ENCODE data around the gene CSRP1. TPM values are rescaled to one million over a fixed set of nuclear protein-coding genes. Genes with fewer than 3 reads are reported as not detected.

CSRP1 gene
- total and polyA plus RNA-seq, 4 experiments from 2014 or later: 34.2 to 79.3 (median 55.3) TPM

DNA sequence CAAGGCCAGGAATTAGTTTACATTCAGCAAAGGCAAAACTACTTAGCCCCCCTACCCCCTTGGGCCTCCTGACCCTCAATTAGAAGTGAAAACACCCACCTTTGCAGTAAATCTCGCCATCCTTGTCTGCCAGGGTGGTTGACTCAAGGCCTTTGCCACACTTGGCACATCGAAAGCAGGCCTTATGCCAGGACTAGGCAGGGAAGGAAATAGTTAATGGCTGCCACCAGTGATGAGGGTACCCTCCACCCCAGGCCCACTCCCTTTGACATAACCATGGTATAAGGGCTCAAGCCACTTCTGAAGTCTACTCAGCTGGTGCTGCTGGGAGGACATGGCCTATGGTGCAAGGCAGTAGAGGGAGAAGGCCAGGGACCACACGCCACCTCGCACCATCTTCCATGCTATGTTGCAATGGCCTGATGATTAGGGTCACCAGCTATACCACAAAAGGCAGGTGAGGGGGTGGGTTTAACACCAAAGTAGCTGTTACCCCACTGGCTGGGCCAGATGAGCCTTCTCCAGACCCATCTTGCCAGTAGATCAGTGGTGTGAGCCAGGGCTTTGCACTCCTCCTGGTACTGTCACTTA is 21.6 kb downstream of the CSRP1 start:
- Mint-ChIP-seq H3K9me3 (peaks cover 0 to 2% (median 0%) of the 10 kb centered on the region in 8 donors), H3K27me3 (peaks cover 0 to 6% of the 10 kb centered on the region in 2 donors), H3K4me1 (peaks cover 5 to 23% (median 16%) of the 10 kb centered on the region in 4 donors), H3K27ac (peak overlapping the region in 1 of 7 donors; percentile 35), H3K4me3 (no peak overlapping the region), H3K36me3 (peaks cover 17 to 56% of the 10 kb centered on the region in 2 donors)
- H3K27ac ChIP-seq (ENCODE audit: low read depth, low read length): no peak overlapping the region
- DNase-seq: no peak
- H3K4me1 ChIP-seq (ENCODE audit: insufficient read depth, low read length): peaks cover 19% of the 10 kb centered on the region
- H3K27me3 ChIP-seq (ENCODE audit: insufficient read depth, low read length): peaks cover 5% of the 10 kb centered on the region
- ChIA-PET POLR2A (ENCODE audit: partially characterized antibody) (no interaction called here), CTCF (ENCODE audit: partially characterized antibody) (interaction anchor here (0.6 to 22.2 kb wide), 5 partner anchors 24 to 568 kb away, joined by 3 to 714 read pairs (median 3); partner anchors contain the start of gene CSRP1)
- H3K36me3 ChIP-seq (ENCODE audit: insufficient read depth, low read length): peaks cover 13% of the 10 kb centered on the region
- no peak overlapping the region for H3K4me3 ChIP-seq (ENCODE audit: low read length in 2 of 2)
- intact Hi-C loops (cut with micrococcal nuclease): no loop called here
- H3K9me3 ChIP-seq (ENCODE audit: control insufficient read depth in 1 of 2, low read length in 2 of 2): no peaks in the 10 kb centered on the region

DNA sequence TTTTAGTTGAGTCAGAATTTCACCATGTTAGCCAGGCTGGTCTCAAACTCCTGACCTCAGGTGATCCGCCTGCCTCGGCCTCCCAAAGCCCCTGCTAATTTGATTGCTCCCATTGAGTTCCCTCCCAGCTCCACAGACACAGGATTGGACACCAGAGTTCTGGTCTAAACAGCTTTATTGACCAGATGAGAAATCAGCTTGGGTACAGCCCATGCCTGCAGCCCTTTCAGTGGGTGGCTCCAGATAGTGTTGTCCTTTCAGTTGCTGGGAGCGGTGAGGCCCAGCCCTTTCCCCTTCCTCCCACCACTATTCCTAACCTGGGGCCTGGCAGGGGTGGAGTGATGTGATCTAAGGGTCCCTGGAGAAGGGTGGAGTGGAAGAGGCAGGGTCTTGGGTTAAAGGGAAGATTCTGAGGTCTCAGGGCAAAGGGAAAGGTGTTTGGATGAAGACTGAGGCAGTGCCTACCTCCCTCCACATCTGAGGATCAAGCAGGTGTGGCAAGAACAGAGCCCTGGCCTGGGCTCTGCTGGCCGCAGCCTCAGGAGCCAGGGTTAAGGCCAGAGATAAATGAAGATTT is 23.5 kb downstream of the CSRP1 start:
- H3K27ac Mint-ChIP-seq: peak overlapping the region in 4 of 7 donors; percentile 25 to 77 (median 56)
- intact Hi-C loops (cut with micrococcal nuclease): no loop called here

DNA sequence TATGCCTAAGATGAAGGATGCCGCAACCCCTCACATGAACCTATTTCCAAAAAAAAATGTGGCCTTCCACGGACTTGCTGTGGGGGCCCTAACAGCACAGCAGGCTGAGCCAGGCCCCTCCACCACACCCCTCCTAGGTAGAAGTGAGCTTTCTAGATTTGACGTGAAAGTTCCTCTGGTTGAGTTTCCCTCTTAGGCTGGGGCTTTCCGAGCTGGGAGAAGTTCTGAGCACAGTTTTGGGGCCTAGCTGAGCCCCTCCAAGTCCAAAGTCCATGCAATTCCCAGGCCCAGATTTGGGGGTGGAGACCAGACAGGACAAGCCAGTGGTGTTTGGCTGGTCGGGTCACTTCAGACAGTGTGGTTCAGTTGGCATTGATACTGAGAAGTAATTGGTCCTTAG is 24.2 kb downstream of the CSRP1 start:
- H3K27me3 ChIP-seq (ENCODE audit: insufficient read depth, low read length): peaks cover 5% of the 10 kb centered on the region
- Mint-ChIP-seq H3K9me3 (peaks cover 0 to 2% (median 0%) of the 10 kb centered on the region in 8 donors), H3K4me1 (peaks cover 5 to 29% (median 19%) of the 10 kb centered on the region in 4 donors), H3K4me3 (peak overlapping the region in 2 of 8 donors; percentile 24 to 36), H3K27me3 (peaks cover 0 to 6% of the 10 kb centered on the region in 2 donors), H3K27ac (peak overlapping the region in 3 of 7 donors; percentile 42 to 66 (median 62)), H3K36me3 (peaks cover 5 to 34% of the 10 kb centered on the region in 2 donors)
- ChIA-PET CTCF (ENCODE audit: partially characterized antibody) (interaction anchor here (0.8 to 22.2 kb wide), 14 partner anchors 8 to 265 kb away, joined by 3 to 714 read pairs (median 6); partner anchors contain the start of genes CSRP1 and PHLDA3), POLR2A (ENCODE audit: partially characterized antibody) (interaction anchor here (1.4 to 4.8 kb wide), 3 partner anchors 19 to 30 kb away, joined by 4 to 41 read pairs (median 40); partner anchors contain the start of gene CSRP1)
- H3K36me3 ChIP-seq (ENCODE audit: insufficient read depth, low read length): peaks cover 4% of the 10 kb centered on the region
- no peaks in the 10 kb centered on the region for H3K9me3 ChIP-seq (ENCODE audit: control insufficient read depth in 1 of 2, low read length in 2 of 2)
- intact Hi-C loops (cut with micrococcal nuclease): loop anchor here (1.0 kb wide), 2 partner anchors 25 to 31 kb away; partner anchors contain the start of gene CSRP1
- no peak for DNase-seq
- H3K4me1 ChIP-seq (ENCODE audit: insufficient read depth, low read length): peaks cover 25% of the 10 kb centered on the region
- H3K27ac ChIP-seq (ENCODE audit: low read depth, low read length): no peak overlapping the region
- H3K4me3 ChIP-seq (ENCODE audit: low read length in 2 of 2): no peak overlapping the region

More for the DNA sequence above, 23.5 kb downstream of the CSRP1 start:
- ChIA-PET CTCF (ENCODE audit: partially characterized antibody) (interaction anchor here (0.8 to 22.2 kb wide), 8 partner anchors 8 to 50 kb away, joined by 3 to 714 read pairs (median 8); partner anchors contain the start of gene CSRP1), POLR2A (ENCODE audit: partially characterized antibody) (interaction anchor here (1.1 to 4.8 kb wide), 3 partner anchors 22 to 29 kb away, joined by 4 to 41 read pairs (median 40); partner anchors contain the start of gene CSRP1)
- peaks cover 5 to 29% (median 19%) of the 10 kb centered on the region in 4 donors for H3K4me1 Mint-ChIP-seq
- peaks cover 0 to 6% of the 10 kb centered on the region in 2 donors for H3K27me3 Mint-ChIP-seq
- H3K9me3 ChIP-seq (ENCODE audit: control insufficient read depth in 1 of 2, low read length in 2 of 2): no peaks in the 10 kb centered on the region
- H3K27ac ChIP-seq (ENCODE audit: low read depth, low read length): no peak overlapping the region
- H3K4me3 ChIP-seq (ENCODE audit: low read length in 2 of 2): no peak overlapping the region
- no peak overlapping the region for H3K4me3 Mint-ChIP-seq
- H3K36me3 ChIP-seq (ENCODE audit: insufficient read depth, low read length): peaks cover 4% of the 10 kb centered on the region
- peaks cover 25% of the 10 kb centered on the region for H3K4me1 ChIP-seq (ENCODE audit: insufficient read depth, low read length)
- peaks cover 0 to 2% (median 0%) of the 10 kb centered on the region in 8 donors for H3K9me3 Mint-ChIP-seq
- peaks cover 12 to 41% of the 10 kb centered on the region in 2 donors for H3K36me3 Mint-ChIP-seq
- H3K27me3 ChIP-seq (ENCODE audit: insufficient read depth, low read length): peaks cover 5% of the 10 kb centered on the region
- DNase-seq: no peak

DNA sequence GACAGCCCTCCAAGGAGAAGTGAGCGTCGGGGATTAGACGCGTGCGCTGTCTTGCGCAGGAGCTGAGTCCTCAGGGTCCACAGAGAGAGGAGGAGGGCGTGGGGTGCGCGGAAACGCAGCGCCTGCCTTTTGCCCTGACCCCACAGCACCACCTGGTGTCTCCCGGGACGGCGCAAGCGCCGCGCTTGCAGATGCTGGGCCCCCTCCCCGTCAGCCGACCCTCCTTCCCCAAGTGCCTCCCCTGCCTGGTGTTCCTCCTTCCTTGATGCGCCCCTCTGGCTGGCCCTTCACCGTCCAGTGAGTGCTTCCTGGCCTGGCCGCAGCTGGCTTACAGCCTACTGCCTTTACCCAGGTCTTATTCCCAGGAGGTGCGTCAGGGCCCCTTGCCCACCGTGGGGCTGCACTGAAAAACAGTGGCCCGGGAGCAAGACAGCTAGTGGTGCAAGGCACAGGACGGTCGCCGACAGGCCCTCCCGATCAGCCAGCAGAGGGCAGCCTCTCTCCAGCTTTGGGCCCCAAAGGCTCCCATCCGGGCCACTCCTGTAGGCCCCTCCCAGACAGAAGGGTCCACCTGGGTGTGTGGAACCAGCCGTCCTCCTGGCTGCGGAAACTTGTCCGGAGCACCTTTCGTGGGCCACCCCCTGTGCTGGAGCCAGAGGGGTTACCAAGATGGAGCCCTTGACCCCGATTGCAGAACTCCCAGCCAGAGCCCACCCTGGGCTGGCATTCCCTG is 25.0 kb downstream of the CSRP1 start:
- peak overlapping the region in 5 of 7 donors; percentile 42 to 74 (median 65) for H3K27ac Mint-ChIP-seq
- peaks cover 4% of the 10 kb centered on the region for H3K36me3 ChIP-seq (ENCODE audit: insufficient read depth, low read length)
- DNase-seq: peak; percentile 75 to 80 (median 77)
- intact Hi-C loops (cut with micrococcal nuclease): loop anchor here (1.0 kb wide), 3 partner anchors 25 to 34 kb away; partner anchors contain the start of gene CSRP1
- H3K9me3 ChIP-seq (ENCODE audit: control insufficient read depth in 1 of 2, low read length in 2 of 2): no peaks in the 10 kb centered on the region
- H3K4me3 ChIP-seq (ENCODE audit: low read length in 2 of 2): peak overlapping the region; percentile 52
- POLR2A ChIA-PET (ENCODE audit: partially characterized antibody): interaction anchor here (1.2 to 4.8 kb wide), 4 partner anchors 12 to 30 kb away, joined by 3 to 41 read pairs (median 22); partner anchors contain the start of gene CSRP1
- H3K27me3 Mint-ChIP-seq: peaks cover 2 to 6% of the 10 kb centered on the region in 2 donors
- peaks cover 3 to 28% of the 10 kb centered on the region in 2 donors for H3K36me3 Mint-ChIP-seq
- peaks cover 25% of the 10 kb centered on the region for H3K4me1 ChIP-seq (ENCODE audit: insufficient read depth, low read length)
- H3K27me3 ChIP-seq (ENCODE audit: insufficient read depth, low read length): peaks cover 5% of the 10 kb centered on the region
- no peak overlapping the region for H3K27ac ChIP-seq (ENCODE audit: low read depth, low read length)
- peaks cover 5 to 29% (median 19%) of the 10 kb centered on the region in 4 donors for H3K4me1 Mint-ChIP-seq
- CTCF ChIA-PET (ENCODE audit: partially characterized antibody): interaction anchor here (0.6 to 22.2 kb wide), 23 partner anchors 8 to 338 kb away, joined by 3 to 714 read pairs (median 4); partner anchors contain the start of genes CSRP1 and PHLDA3
- peak overlapping the region; percentile 75 to 86 (median 83) for H3K4me3 Mint-ChIP-seq
- peaks cover 0 to 2% (median 0%) of the 10 kb centered on the region in 8 donors for H3K9me3 Mint-ChIP-seq

DNA sequence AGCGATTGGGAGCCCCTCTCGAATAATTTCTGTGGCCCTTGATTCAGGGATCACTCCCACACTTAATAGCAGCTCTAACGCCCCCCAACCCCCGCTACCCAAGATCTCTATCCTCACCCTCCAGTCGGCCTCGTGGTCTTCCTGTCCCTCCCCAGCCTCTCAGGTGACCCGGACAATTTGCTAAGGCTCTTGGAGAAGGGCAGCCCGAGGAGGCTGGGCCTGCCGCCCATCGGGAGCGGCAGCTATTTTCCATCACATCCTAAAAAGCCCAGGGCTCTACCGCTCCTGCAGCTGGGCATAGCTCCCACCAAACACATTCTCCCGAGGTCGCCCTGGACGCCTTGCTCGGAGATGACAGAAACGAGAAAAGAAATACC is 25.9 kb downstream of the CSRP1 start:
- H3K27ac ChIP-seq (ENCODE audit: low read depth, low read length): no peak overlapping the region
- H3K9me3 ChIP-seq (ENCODE audit: control insufficient read depth in 1 of 2, low read length in 2 of 2): no peaks in the 10 kb centered on the region
- Mint-ChIP-seq H3K9me3 (peaks cover 0 to 2% (median 0%) of the 10 kb centered on the region in 8 donors), H3K27me3 (peaks cover 4 to 11% of the 10 kb centered on the region in 2 donors), H3K4me1 (peaks cover 5 to 29% (median 19%) of the 10 kb centered on the region in 4 donors), H3K27ac (peak overlapping the region in 3 of 7 donors; percentile 18 to 83 (median 52)), H3K36me3 (peaks cover 3 to 22% of the 10 kb centered on the region in 2 donors), H3K4me3 (peak overlapping the region; percentile 75 to 86 (median 82))
- peaks cover 5% of the 10 kb centered on the region for H3K27me3 ChIP-seq (ENCODE audit: insufficient read depth, low read length)
- H3K36me3 ChIP-seq (ENCODE audit: insufficient read depth, low read length): peaks cover 4% of the 10 kb centered on the region
- CTCF ChIA-PET (ENCODE audit: partially characterized antibody): interaction anchor here (0.5 to 22.2 kb wide), 18 partner anchors 9 to 88 kb away, joined by 3 to 714 read pairs (median 4); partner anchors contain the start of gene CSRP1
- intact Hi-C loops (cut with micrococcal nuclease): loop anchor here (1.0 kb wide), 1 partner anchor 33 kb away; no protein-coding TSS in a partner anchor
- POLR2A ChIA-PET (ENCODE audit: partially characterized antibody): interaction anchor here (1.2 to 4.8 kb wide), 3 partner anchors 13 to 31 kb away, joined by 3 to 41 read pairs (median 40); partner anchors contain the start of gene CSRP1
- H3K4me1 ChIP-seq (ENCODE audit: insufficient read depth, low read length): peaks cover 25% of the 10 kb centered on the region
- peak overlapping the region; percentile 52 for H3K4me3 ChIP-seq (ENCODE audit: low read length in 2 of 2)
- DNase-seq: no peak

DNA sequence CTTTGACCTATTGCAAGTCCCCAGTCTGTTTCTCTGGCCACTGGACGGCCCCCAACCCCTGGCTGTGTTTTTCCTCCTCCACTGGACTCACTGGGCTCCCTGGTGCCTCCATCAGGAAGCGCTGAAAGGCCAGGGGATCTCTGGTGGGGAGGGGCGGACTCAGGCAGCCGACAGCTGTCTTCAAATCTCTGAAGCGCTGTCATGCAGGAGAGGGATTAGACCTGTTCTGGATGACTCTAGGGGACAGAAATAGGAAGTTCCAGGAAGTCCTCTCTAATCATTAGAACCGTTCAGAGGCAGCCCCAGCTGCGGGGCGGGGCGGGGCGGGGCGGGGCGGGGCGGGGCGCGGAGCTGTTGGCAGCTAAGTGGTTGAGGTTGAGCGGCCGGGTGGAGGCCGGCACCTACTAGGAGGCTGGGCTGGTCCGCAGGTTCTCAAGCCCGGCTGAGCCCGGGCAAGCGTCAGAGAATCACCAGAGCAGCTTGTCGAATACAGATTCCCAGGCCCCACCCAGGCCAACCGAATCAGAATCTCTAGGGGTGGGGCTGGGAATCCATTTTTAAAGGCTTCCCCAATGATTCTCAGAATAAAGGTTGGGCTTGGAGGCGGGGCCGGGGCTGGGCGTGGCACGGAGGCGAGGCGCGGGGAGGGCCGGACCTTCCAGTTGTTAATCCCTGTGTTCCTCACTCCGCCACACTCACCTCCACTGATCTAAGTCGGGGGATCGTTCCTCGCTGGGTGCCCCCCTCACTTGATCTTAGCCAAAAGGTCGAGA is 26.5 kb downstream of the CSRP1 start:
- Histone ChIP-seq H3K27ac (ENCODE audit: low read depth, low read length) (no peak overlapping the region), H3K9me3 (ENCODE audit: control insufficient read depth in 1 of 2, low read length in 2 of 2) (no peaks in the 10 kb centered on the region), H3K27me3 (ENCODE audit: insufficient read depth, low read length) (peaks cover 5% of the 10 kb centered on the region), H3K4me1 (ENCODE audit: insufficient read depth, low read length) (peaks cover 25% of the 10 kb centered on the region), H3K4me3 (ENCODE audit: low read length in 2 of 2) (peak overlapping the region; percentile 52), H3K36me3 (ENCODE audit: insufficient read depth, low read length) (peaks cover 4% of the 10 kb centered on the region)
- peak overlapping the region; percentile 75 to 86 (median 82) for H3K4me3 Mint-ChIP-seq
- intact Hi-C loops (cut with micrococcal nuclease): loop anchor here (1.0 kb wide), 1 partner anchor 32 kb away; no protein-coding TSS in a partner anchor
- DNase-seq: peak; percentile 49 to 77 (median 63)
- ChIA-PET POLR2A (ENCODE audit: partially characterized antibody) (interaction anchor here (1.2 to 4.8 kb wide), 3 partner anchors 14 to 32 kb away, joined by 3 to 41 read pairs (median 40); partner anchors contain the start of gene CSRP1), CTCF (ENCODE audit: partially characterized antibody) (interaction anchor here (0.5 to 22.2 kb wide), 15 partner anchors 8 to 87 kb away, joined by 3 to 714 read pairs (median 6); partner anchors contain the start of gene CSRP1)
- peaks cover 0 to 2% (median 0%) of the 10 kb centered on the region in 8 donors for H3K9me3 Mint-ChIP-seq
- H3K27ac Mint-ChIP-seq: peak overlapping the region in 3 of 7 donors; percentile 18 to 84 (median 73)
- H3K4me1 Mint-ChIP-seq: peaks cover 5 to 29% (median 19%) of the 10 kb centered on the region in 4 donors
- H3K27me3 Mint-ChIP-seq: peaks cover 4 to 11% of the 10 kb centered on the region in 2 donors
- H3K36me3 Mint-ChIP-seq: peaks cover 0 to 18% of the 10 kb centered on the region in 2 donors

All from CD4-positive, alpha-beta memory T cell (primary cell).